GM19452 (cell line): ENCODE results near the gene CLIP2.

ENCODE experiments used
- ATAC-seq: cut with Tn5 transposase; IDR thresholded peaks from one replicate; pipeline ENCODE4 v1.9.1; 2021; ENCODE audit not compliant: unreplicated experiment

Gene CLIP2

GRCh38 chr7:74269757-74270277, 19.4 kb upstream of the CLIP2 start:
- no peak for ATAC-seq

- no peak for ATAC-seq
These were observed 17.5 kb upstream of the CLIP2 start for GRCh38 chr7:74271742-74272141.

GRCh38 chr7:74272305-74273038, 16.7 kb upstream of the CLIP2 start:
- ATAC-seq: peak; percentile 79

- no peak for ATAC-seq
These were observed 13.8 kb upstream of the CLIP2 start for GRCh38 chr7:74275401-74275881.

- no peak for ATAC-seq
These were observed 11.6 kb upstream of the CLIP2 start for GRCh38 chr7:74277636-74278035.

GRCh38 chr7:74280985-74281384, 8.2 kb upstream of the CLIP2 start:
- ATAC-seq: no peak

GRCh38 chr7:74282748-74283459, 6.3 kb upstream of the CLIP2 start:
- ATAC-seq: no peak

GRCh38 chr7:74283858-74284447, 5.3 kb upstream of the CLIP2 start:
- ATAC-seq: no peak

- no peak for ATAC-seq
These were observed 4.4 kb upstream of the CLIP2 start for GRCh38 chr7:74284781-74285259.

- ATAC-seq: no peak
These were observed 3.1 kb upstream of the CLIP2 start for GRCh38 chr7:74286131-74286530.

- no peak for ATAC-seq
These were observed 1.7 kb upstream of the CLIP2 start for GRCh38 chr7:74287303-74288033.

- ATAC-seq: no peak
These were observed 949 bp upstream of the CLIP2 start for GRCh38 chr7:74288034-74288881.

- ATAC-seq: no peak
These were observed 699 bp downstream of the CLIP2 start for GRCh38 chr7:74289659-74290552.

- no peak for ATAC-seq
These were observed 1.3 kb downstream of the CLIP2 start for GRCh38 chr7:74290553-74290950.

- no peak for ATAC-seq
These were observed 1.8 kb downstream of the CLIP2 start for GRCh38 chr7:74290981-74291441.

GRCh38 chr7:74291535-74291934, 2.3 kb downstream of the CLIP2 start:
- no peak for ATAC-seq

- no peak for ATAC-seq
These were observed 3.8 kb downstream of the CLIP2 start for GRCh38 chr7:74292757-74293576.

- ATAC-seq: no peak
These were observed 4.3 kb downstream of the CLIP2 start for GRCh38 chr7:74293577-74293908.
